ENCODE data around the gene CYB5R3.

CYB5R3 gene

DNA sequence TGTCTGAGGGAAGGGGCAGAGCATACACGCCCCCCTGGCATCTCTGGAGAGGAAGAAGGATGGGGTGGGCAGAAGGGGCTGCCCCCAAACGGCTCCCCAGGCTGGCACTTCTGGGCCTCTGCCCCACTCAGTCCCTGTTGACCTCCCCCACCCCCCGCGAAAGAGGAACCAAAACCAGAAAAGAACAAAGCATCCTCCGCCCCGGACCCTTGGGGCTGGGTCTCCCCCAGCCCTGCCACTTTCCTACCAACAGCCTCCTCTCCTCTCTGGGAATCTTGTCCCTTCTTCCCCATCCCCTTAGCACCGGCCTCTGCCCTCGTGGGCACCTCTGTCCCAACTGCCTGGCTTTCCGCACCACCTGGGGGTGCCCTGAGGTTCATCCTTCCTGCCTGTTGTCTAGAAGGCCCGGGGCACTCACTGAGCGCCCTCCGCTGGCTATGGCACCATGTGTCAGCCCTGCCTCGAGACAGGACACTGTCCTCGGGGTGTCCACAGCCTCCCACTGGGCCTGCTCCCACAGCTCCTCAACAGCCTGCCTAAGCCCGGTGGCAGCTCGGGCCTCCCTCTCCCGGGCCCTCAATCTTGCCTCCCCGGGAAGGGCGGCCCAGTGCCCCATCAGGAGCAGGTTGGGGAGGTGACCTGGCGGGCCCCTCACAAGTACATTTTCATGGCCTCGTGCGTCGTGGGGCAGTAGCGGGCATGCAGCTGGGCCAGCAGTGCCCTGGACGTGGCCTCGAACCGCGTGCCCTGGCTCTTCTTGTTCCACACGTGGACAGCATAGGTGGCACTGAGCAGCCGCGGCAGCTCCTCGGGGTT is 43.3 kb upstream of the CYB5R3 start:
- DNase-seq (ENCODE audit: low read depth): no peak

DNA sequence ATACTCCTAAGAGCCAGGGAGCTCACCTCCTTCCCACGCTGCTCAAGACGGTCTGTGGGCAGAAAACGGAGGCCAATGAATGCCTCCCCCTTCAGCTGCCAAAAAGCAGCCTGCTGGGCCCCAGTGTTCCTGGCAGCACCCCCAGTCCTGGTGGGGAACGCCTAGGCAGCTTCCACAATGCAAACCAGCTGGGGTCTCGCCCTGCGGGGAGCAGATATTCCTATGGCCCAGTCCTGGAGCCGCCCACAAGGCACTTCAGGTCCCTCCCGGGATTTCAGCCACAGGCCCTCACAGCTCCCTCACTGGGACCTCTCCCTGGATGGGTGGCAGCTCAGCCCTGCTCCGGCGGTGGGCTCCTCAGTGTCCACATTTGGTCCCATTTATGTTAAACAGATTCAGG is 42.2 kb upstream of the CYB5R3 start:
- TF ChIP-seq, protein P1, sequence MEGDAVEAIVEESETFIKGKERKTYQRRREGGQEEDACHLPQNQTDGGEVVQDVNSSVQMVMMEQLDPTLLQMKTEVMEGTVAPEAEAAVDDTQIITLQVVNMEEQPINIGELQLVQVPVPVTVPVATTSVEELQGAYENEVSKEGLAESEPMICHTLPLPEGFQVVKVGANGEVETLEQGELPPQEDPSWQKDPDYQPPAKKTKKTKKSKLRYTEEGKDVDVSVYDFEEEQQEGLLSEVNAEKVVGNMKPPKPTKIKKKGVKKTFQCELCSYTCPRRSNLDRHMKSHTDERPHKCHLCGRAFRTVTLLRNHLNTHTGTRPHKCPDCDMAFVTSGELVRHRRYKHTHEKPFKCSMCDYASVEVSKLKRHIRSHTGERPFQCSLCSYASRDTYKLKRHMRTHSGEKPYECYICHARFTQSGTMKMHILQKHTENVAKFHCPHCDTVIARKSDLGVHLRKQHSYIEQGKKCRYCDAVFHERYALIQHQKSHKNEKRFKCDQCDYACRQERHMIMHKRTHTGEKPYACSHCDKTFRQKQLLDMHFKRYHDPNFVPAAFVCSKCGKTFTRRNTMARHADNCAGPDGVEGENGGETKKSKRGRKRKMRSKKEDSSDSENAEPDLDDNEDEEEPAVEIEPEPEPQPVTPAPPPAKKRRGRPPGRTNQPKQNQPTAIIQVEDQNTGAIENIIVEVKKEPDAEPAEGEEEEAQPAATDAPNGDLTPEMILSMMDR (conservative IDR thresholded peaks at IDR 0.05; ENCODE audit: low read depth, low read length): no peak
- H3K4me3 ChIP-seq (ENCODE audit: low read length): no peak overlapping the region
- no peak for DNase-seq (ENCODE audit: low read depth)

More for the DNA sequence above, 43.3 kb upstream of the CYB5R3 start:
- TF ChIP-seq, protein P1 (conservative IDR thresholded peaks at IDR 0.05; ENCODE audit: low read depth, low read length): no peak
- H3K4me3 ChIP-seq (ENCODE audit: low read length): no peak overlapping the region

GRCh38 chr22:42688241-42689211 is 39.3 kb upstream of the CYB5R3 start:
- TF ChIP-seq, protein P1 (conservative IDR thresholded peaks at IDR 0.05; ENCODE audit: low read depth, low read length): no peak
- no peak for DNase-seq (ENCODE audit: low read depth)

GRCh38 chr22:42686756-42687491 is 37.7 kb upstream of the CYB5R3 start:
- TF ChIP-seq, protein P1 (conservative IDR thresholded peaks at IDR 0.05; ENCODE audit: low read depth, low read length): no peak
- no peak for DNase-seq (ENCODE audit: low read depth)
- H3K4me3 ChIP-seq (ENCODE audit: low read length): no peak overlapping the region

More at GRCh38 chr22:42688241-42689211, 39.3 kb upstream of the CYB5R3 start:
- peak overlapping the region; percentile 14 for H3K4me3 ChIP-seq (ENCODE audit: low read length)

DNA sequence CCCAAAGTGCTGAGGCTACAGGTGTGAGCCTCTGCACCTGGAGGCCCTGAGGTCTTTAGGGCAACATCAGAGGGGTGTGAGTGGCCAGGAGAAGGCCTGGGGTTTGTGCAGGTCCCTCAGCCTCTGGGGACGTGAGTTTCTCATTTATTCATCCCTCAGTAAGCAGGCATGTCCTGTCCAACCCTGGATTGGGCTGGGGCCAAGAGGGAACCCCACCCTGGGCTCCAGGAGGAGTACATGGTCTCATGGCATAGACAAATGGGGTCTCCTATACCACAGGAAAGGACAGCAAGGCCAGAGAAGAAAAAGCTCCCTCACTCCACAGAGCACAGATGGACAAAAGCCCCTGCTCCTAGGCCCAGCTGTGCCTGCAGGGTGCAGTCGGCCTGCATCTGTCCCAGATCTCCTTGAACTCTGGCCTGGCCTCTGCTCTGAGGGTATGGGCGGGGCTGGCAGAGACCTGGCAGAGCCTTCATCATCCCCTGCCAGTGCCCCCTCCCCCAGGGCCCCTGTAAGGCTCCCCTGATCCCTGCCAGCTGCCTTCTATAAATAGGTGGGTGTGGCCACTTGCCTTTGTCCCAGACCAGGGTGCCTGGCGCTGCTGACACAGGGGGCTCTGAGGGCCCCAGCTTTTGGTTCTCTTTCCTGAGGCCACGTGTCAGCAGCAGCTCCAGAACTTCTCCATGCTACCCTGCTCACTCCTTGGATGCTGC is 36.9 kb upstream of the CYB5R3 start:
- no peak overlapping the region for H3K4me3 ChIP-seq (ENCODE audit: low read length)

More for the DNA sequence above, 36.9 kb upstream of the CYB5R3 start:
- TF ChIP-seq, protein P1 (conservative IDR thresholded peaks at IDR 0.05; ENCODE audit: low read depth, low read length): no peak
- no peak for DNase-seq (ENCODE audit: low read depth)

Data from retinal pigment epithelial cell (primary cell).